Liver (tissue), 9 donors: ENCODE measurements around the gene BTRC. TPM values are rescaled to one million over a fixed set of nuclear protein-coding genes. Genes with fewer than 3 reads are reported as not detected.

ENCODE experiments used
- DNase-seq: peaks from one replicate; pipeline ENCODE4 v3.0.0-alpha.2; 2017; ENCODE audit warnings: low spot score
- H3K27ac ChIP-seq, 2 donors: one replicate each; pipeline ENCODE4 v1.7.0; 2013; ENCODE audit warnings: inconsistent platforms in 2 of 2, low read length in 2 of 2, control low read depth in 1 of 2, low read depth in 1 of 2, mild to moderate bottlenecking in 1 of 2
- H3K27me3 ChIP-seq, 4 donors: one replicate each; pipeline versions ENCODE4 v1.6.1 to v1.7.0; 2013; ENCODE audit warnings: low read length in 3 of 4, inconsistent platforms in 1 of 4, mild to moderate bottlenecking in 1 of 4, moderate library complexity in 1 of 4; ENCODE audit not compliant: control insufficient read depth in 4 of 4, insufficient read depth in 4 of 4
- H3K36me3 ChIP-seq, 4 donors: one replicate each; pipeline versions ENCODE4 v1.6.1 to v1.7.0; 2013; ENCODE audit warnings: low read length in 3 of 4, mild to moderate bottlenecking in 3 of 4, low read depth in 1 of 4, moderate library complexity in 1 of 4; ENCODE audit not compliant: control insufficient read depth in 4 of 4, insufficient read depth in 3 of 4
- H3K4me1 ChIP-seq, 4 donors: one replicate each; pipeline versions ENCODE4 v1.6.1 to v1.7.0; 2013; ENCODE audit warnings: low read length in 3 of 4, mild to moderate bottlenecking in 3 of 4, moderate library complexity in 1 of 4; ENCODE audit not compliant: control insufficient read depth in 4 of 4, insufficient read depth in 4 of 4
- H3K4me3 ChIP-seq, 3 donors: one replicate each; pipeline versions ENCODE4 v1.6.1 to v1.7.0; 2013; ENCODE audit warnings: low read length in 3 of 3, control low read depth in 1 of 3, low read depth in 1 of 3, mild to moderate bottlenecking in 1 of 3
- H3K9ac ChIP-seq, 2 donors: one replicate each; pipeline ENCODE4 v1.7.0; 2013; ENCODE audit warnings: low read length in 2 of 2, mild to moderate bottlenecking in 2 of 2, moderate library complexity in 2 of 2, control low read depth in 1 of 2, low read depth in 1 of 2
- H3K9me3 ChIP-seq, 4 donors: one replicate each; pipeline versions ENCODE4 v1.6.1 to v1.7.0; 2013; ENCODE audit warnings: low read length in 3 of 4; ENCODE audit not compliant: control insufficient read depth in 4 of 4
- CTCF ChIP-seq: fragments of 150-350 bp; IDR thresholded peaks from 2 replicates; pipeline ENCODE4 v1.5.1; 2017; ENCODE audit warnings: improper control_type of control experiment, low read depth, low read length; ENCODE audit not compliant: missing input control
- FOXA1 ChIP-seq: IDR thresholded peaks from 2 replicates; pipeline ENCODE4 v1.6.1; 2016; ENCODE audit warnings: antibody characterized with exemption
- FOXA2 ChIP-seq: IDR thresholded peaks from 2 replicates; pipeline ENCODE4 v1.6.1; 2016; ENCODE audit warnings: antibody characterized with exemption
- GABPA ChIP-seq, 2 donors: IDR thresholded peaks in 1 of 2; conservative IDR thresholded peaks in 1 of 2; 2 replicates each; pipeline ENCODE4 v1.6.1; 2016; ENCODE audit warnings: antibody characterized with exemption in 2 of 2, mild to moderate bottlenecking in 1 of 2, moderate library complexity in 1 of 2
- HNF4A ChIP-seq, 2 donors: conservative IDR thresholded peaks; 2 replicates each; pipeline ENCODE4 v1.6.1; 2016; ENCODE audit warnings: antibody characterized with exemption in 2 of 2, mild to moderate bottlenecking in 2 of 2
- HNF4G ChIP-seq: IDR thresholded peaks from 2 replicates; pipeline ENCODE4 v1.6.1; 2016; ENCODE audit warnings: antibody characterized with exemption
- JUND ChIP-seq, 2 donors: IDR thresholded peaks; 2 replicates each; pipeline ENCODE4 v1.6.1; 2016; ENCODE audit warnings: antibody characterized with exemption in 2 of 2
- MAX ChIP-seq: IDR thresholded peaks from 2 replicates; pipeline ENCODE4 v1.6.1; 2016; ENCODE audit warnings: antibody characterized with exemption
- RAD21 ChIP-seq, 2 donors: IDR thresholded peaks; 2 replicates each; pipeline ENCODE4 v1.6.1; 2016; ENCODE audit warnings: antibody characterized with exemption in 2 of 2, mild to moderate bottlenecking in 2 of 2
- REST ChIP-seq: IDR thresholded peaks from 2 replicates; pipeline ENCODE4 v1.6.1; 2016; ENCODE audit warnings: antibody characterized with exemption, mild to moderate bottlenecking
- RXRA ChIP-seq, 2 donors: IDR thresholded peaks; 2 replicates each; pipeline ENCODE4 v1.6.1; 2017 to 2018; ENCODE audit warnings: antibody characterized with exemption in 2 of 2, mild to moderate bottlenecking in 1 of 2
- SP1 ChIP-seq: IDR thresholded peaks from 2 replicates; pipeline ENCODE4 v1.6.1; 2018; ENCODE audit warnings: antibody characterized with exemption, mild to moderate bottlenecking
- TAF1 ChIP-seq: conservative IDR thresholded peaks from 2 replicates; pipeline ENCODE4 v1.6.1; 2016; ENCODE audit warnings: antibody characterized with exemption, mild to moderate bottlenecking
- YY1 ChIP-seq: IDR thresholded peaks from 2 replicates; pipeline ENCODE4 v1.6.1; 2016; ENCODE audit warnings: antibody characterized with exemption, mild to moderate bottlenecking
- WGBS: extraction: QIAGEN DNeasy Blood & Tissue Kit; methylation state at CpG from one replicate; pipeline ENCODE4 v1.1.7; 2013; 5-methylcytosine and 5-hydroxymethylcytosine counted together
- polyA plus RNA-seq, 2 donors: library from polyadenylated mRNA; stranded (reverse) in 1 of 2; unstranded in 1 of 2; fragments of 200-250 nt in 1 of 2; fragments of >200 nt in 1 of 2; fragmentation: Nextera tagmentation in 1 of 2; extraction: Ambion mirVana in 1 of 2; gene quantifications; one replicate each; pipeline versions ENCODE4 v1.2.1 to v1.2.3, GENCODE V29; 2013 to 2015
- total RNA-seq, 2 donors: library from RNA; depleted of rRNA; stranded (reverse); fragments of >200 nt; gene quantifications; one replicate each; pipeline ENCODE4 v1.2.3, GENCODE V29; 2014
- TF ChIP-seq, protein P1 (sequence below): IDR thresholded peaks from 2 replicates; pipeline ENCODE4 v1.6.1; 2016; ENCODE audit warnings: antibody characterized with exemption
- donor health status: healthy.
- donor health status: healthy.
- donor health status: healthy.
- donor health status: healthy.
- donor health status: healthy.

BTRC gene
- total and polyA plus RNA-seq, 4 donors = 2.7 to 28.2 (median 5.9) TPM

DNA sequence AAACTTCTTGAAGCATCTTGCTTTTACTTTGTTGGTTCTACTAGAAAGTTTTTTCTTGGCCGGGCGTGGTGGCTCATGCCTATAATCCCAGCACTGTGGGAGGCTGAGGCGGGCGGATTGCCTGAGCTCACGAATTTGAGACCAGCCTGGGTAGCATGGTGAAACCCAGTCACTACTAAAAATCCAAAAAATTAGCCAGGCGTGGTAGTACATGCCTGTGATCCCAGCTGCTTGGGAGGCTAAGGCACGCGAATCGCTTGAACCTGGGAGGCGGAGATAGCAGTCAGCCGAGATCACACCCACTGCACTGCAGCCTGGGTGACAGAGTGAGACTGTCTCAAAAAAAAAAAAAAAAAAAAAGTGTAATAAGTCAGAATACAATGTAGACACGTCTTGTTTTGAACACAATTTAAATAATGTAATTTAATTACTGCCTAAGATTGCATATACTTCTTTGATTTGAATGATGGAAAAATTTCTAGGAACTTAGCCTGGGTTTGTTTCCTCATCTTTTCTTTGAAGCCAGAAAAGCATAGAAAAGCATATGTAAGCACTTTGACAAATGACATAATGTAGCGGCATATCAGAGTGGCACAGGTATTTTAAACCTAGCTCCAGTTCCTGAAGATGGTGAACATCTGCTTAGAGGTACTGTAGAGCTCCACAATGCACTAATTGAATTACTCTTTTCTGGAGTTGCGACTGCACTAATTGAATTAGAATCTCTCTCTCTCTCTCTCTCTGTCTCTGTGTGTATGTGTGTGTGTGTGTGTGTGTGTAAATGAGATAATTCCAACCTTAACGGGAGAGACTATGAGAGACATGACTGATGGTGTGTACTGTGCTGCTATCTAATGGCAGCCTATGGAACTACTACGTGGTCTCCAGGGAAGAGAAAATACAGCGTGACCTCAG, 87.8 kb downstream of the BTRC start:
- Histone ChIP-seq H3K9me3 (no peaks in the 10 kb centered on the region), H3K36me3 (no peaks in the 10 kb centered on the region), H3K4me1 (peaks cover 0 to 3% (median 0%) of the 10 kb centered on the region in 4 donors), H3K9ac (no peak overlapping the region), H3K27me3 (no peaks in the 10 kb centered on the region), H3K27ac (no peak overlapping the region), H3K4me3 (no peak overlapping the region)
- TF ChIP-seq, protein P1, sequence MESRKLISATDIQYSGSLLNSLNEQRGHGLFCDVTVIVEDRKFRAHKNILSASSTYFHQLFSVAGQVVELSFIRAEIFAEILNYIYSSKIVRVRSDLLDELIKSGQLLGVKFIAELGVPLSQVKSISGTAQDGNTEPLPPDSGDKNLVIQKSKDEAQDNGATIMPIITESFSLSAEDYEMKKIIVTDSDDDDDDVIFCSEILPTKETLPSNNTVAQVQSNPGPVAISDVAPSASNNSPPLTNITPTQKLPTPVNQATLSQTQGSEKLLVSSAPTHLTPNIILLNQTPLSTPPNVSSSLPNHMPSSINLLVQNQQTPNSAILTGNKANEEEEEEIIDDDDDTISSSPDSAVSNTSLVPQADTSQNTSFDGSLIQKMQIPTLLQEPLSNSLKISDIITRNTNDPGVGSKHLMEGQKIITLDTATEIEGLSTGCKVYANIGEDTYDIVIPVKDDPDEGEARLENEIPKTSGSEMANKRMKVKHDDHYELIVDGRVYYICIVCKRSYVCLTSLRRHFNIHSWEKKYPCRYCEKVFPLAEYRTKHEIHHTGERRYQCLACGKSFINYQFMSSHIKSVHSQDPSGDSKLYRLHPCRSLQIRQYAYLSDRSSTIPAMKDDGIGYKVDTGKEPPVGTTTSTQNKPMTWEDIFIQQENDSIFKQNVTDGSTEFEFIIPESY = no peak
- TF ChIP-seq HNF4G = no peak
- TF ChIP-seq FOXA1 = no peak
- no peak for TF ChIP-seq SP1
- TF ChIP-seq HNF4A (conservative IDR thresholded peaks at IDR 0.05) = no peak
- no peak for TF ChIP-seq GABPA (IDR thresholded peaks at IDR 0.05 in 1 of 2, conservative IDR thresholded peaks at IDR 0.05 in 1 of 2)
- TF ChIP-seq REST = no peak
- peak; percentile 73 for TF ChIP-seq CTCF
- TF ChIP-seq FOXA2 = peak; percentile 12
- TF ChIP-seq RXRA (IDR thresholded peaks at IDR 0.05) = peak; percentile 43 to 72
- TF ChIP-seq JUND (IDR thresholded peaks at IDR 0.05) = no peak
- TF ChIP-seq RAD21 (IDR thresholded peaks at IDR 0.05) = peak; percentile 83 to 84
- TF ChIP-seq TAF1 = no peak
- TF ChIP-seq MAX = no peak
- no peak for TF ChIP-seq YY1
- DNase-seq = peak; percentile 67
- WGBS = 76% methylated on average over 17 of the region's 17 CpGs

DNA sequence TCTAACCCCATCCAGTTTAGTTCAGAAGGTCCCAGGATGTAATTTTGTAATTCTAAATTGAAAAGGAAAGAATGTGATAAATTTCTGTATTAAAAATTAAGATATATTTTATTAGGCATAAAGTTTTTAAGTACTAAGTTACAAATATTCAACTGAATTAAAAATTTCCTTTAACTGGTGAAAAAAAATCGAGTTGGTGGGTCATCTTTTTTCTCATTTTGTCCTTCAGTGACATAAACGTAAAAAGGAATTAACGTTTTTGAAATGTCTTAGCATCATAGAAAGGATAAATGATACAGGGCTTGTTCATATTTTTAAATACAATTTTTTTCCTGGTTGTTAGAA, 88.5 kb downstream of the BTRC start:
- Histone ChIP-seq H3K4me1 (peaks cover 0 to 3% (median 0%) of the 10 kb centered on the region in 4 donors), H3K9me3 (no peaks in the 10 kb centered on the region), H3K27me3 (no peaks in the 10 kb centered on the region), H3K9ac (no peak overlapping the region), H3K4me3 (no peak overlapping the region), H3K36me3 (no peaks in the 10 kb centered on the region), H3K27ac (no peak overlapping the region)
- 69% methylated on average over 3 of the region's 3 CpGs for WGBS
- DNase-seq = no peak
- TF ChIP-seq MAX = no peak
